NCI-H526 treated with DMSO at 0.1 percent for 48 hours (cell line): ENCODE results near the gene TRIM38.
A peak's percentile ranks its signal among the peaks of the same experiment; 100 is the strongest.
"Not testable (repeated sequence)": the region's sequence is repeated elsewhere in the genome, so short reads cannot be mapped to it uniquely, and the experiment has no call there.

Source experiments
- DNase-seq: peaks from one replicate; lab custom pipeline; 2025; lab: John Stamatoyannopoulos, UW

The TRIM38 gene

GRCh38 chr6:25971187-25971821 lies 8.7 kb downstream of the TRIM38 start:
- no peak for DNase-seq

- DNase-seq: no peak
These were observed 9.5 kb downstream of the TRIM38 start for GRCh38 chr6:25972128-25972527.

- DNase-seq: no peak
These were observed 10.3 kb downstream of the TRIM38 start for GRCh38 chr6:25972902-25973301.

GRCh38 chr6:25973923-25974555 lies 11.4 kb downstream of the TRIM38 start:
- no peak for DNase-seq

GRCh38 chr6:25975923-25976560 lies 13.4 kb downstream of the TRIM38 start:
- no peak for DNase-seq

GRCh38 chr6:25980935-25981334 lies 18.3 kb downstream of the TRIM38 start:
- no peak for DNase-seq

- DNase-seq: no peak
These were observed 19.1 kb downstream of the TRIM38 start for GRCh38 chr6:25981568-25982263.

- no peak for DNase-seq
These were observed 21.7 kb downstream of the TRIM38 start for GRCh38 chr6:25984265-25984664.

- DNase-seq: no peak
These were observed 25.2 kb downstream of the TRIM38 start for GRCh38 chr6:25987845-25988244.

GRCh38 chr6:25990172-25990873 lies 27.7 kb downstream of the TRIM38 start:
- no peak for DNase-seq

GRCh38 chr6:25991785-25992412 lies 29.3 kb downstream of the TRIM38 start:
- DNase-seq: peak; percentile 53

- DNase-seq: peak; percentile 89
These were observed 30.1 kb downstream of the TRIM38 start for GRCh38 chr6:25992413-25993340.

- DNase-seq: not testable (repeated sequence)
These were observed 30.7 kb downstream of the TRIM38 start for GRCh38 chr6:25993341-25993684.

GRCh38 chr6:25995507-25995906 lies 32.9 kb downstream of the TRIM38 start:
- DNase-seq: no peak

- no peak for DNase-seq
These were observed 35.3 kb downstream of the TRIM38 start for GRCh38 chr6:25997921-25998320.

- DNase-seq: no peak
These were observed 35.8 kb downstream of the TRIM38 start for GRCh38 chr6:25998379-25998778.

- not testable (repeated sequence) for DNase-seq
These were observed 36.6 kb downstream of the TRIM38 start for GRCh38 chr6:25999225-25999624.

- DNase-seq: no peak
These were observed 38.0 kb downstream of the TRIM38 start for GRCh38 chr6:26000366-26001144.

- peak; percentile 5 for DNase-seq
These were observed 40.6 kb downstream of the TRIM38 start for GRCh38 chr6:26003102-26003694.
